DMS79 (cell line): ENCODE data around the gene SHB.

Experiments used
- DNase-seq: peaks from one replicate; lab custom pipeline; 2025; lab: John Stamatoyannopoulos, UW

Gene SHB

GRCh38 chr9:38088006-38088925 lies 19.2 kb upstream of the SHB start:
- no peak for DNase-seq

DNA sequence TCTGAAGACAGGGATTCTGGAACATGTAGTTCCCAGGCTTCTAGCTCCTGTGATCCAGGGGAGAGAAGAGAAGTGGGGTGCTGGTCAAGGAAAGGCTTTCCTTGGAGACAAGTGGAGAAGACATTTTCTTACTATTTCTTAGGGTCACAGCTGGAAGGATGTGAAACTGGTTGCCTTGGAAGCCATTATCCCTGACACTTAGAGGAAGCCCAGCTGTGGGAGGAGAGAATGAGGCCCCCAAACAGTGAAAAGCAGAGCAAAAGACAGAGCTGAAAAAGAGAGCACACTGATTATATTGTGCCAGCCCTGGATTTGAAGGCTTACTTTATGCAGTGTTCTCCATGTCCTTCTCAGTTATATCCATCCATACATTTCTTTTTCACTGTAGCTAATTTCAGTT lies 17.5 kb upstream of the SHB start:
- DNase-seq, result no peak

GRCh38 chr9:38085308-38085707 lies 16.3 kb upstream of the SHB start:
- DNase-seq, result no peak

DNA sequence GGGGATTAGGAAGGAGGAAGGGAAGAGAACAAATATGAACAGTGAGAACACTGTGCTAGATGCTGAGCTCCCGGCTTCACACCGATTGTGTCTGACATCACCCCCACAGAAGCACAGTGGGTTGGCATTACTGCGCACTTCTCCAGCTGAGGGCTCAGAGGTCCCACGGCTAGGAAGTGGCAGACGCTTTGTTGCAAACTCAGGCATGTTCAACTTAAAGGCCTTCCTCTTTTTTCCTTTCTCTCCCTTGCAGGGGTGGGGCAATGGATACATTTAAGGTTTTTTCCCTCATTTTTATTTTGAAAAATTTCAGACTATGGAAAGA lies 15.5 kb upstream of the SHB start:
- no peak for DNase-seq

DNA sequence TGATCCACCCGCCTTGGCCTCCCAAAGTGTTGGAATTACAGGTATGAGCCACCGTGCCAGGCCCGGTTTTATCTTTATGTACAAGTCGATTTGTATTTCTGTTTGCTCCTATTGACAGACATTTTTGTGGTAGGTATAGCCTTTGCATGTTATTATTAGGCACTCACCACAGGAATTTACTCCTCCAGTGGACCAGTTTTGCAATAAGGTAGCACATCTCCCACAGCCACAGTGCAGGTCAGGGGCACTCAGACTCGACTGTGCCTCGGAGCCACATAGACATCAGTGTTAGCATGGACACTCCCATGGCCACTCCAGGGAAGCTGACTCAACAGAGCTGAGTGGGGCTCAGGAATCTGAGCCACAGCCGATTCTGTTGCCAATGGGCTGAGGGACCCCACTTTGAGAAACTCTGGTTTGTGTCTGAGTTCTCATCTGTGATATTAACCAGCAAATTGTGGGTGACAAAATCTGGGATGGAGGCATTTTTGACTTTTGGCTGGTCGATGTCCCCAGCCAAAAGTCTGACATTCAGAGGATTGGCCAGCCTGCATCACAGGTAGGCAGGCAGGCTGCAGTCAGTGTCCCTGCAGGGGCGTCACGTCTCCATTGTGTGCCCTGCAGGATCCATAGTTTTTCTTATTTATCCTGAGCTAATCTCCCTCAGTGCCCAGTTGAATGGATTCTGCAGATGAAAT lies 15.0 kb upstream of the SHB start:
- DNase-seq, result no peak

DNA sequence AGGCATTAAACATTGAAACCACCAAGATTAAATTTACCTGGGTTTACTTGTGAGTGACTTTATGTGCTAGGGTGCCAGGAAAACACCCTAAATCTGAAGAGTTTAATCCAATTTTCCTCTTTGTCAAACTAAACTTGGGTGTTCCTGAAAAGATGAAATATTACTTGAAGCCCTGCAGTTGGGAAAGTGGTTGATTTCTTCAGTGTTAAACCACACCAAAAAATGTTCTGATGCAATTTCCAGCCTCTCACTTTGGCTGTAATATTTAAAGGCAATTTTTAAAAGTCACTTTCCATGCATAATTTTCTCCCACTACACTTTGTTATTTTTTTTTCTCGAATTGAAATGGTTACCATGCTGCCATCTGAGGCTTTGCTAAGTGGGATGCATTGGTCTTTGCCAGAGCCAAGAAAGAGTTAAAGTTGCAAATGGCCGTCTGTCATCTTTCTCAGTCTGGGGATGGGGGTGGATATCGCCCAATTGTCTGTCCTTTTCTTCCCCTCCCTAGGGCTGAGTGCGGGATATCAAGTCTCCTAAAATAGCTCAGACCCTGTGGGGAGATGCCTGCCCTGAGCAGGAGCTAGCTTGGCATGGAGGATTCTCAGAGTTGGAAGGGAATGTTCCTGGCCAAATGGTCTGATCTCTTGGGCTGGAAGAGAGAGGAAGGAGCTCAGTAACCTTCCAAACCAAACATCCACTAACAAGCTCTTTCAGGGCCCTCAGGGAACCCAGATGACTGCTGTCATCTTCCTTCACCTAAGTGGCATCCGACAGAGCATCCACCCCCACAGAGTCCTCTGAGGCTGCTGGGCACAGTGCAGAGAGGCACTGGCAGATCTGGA lies 13.6 kb upstream of the SHB start:
- no peak for DNase-seq

- no peak for DNase-seq
Measured at GRCh38 chr9:38081356-38082108, 12.5 kb upstream of the SHB start.

GRCh38 chr9:38079461-38080031 lies 10.5 kb upstream of the SHB start:
- DNase-seq, result no peak

DNA sequence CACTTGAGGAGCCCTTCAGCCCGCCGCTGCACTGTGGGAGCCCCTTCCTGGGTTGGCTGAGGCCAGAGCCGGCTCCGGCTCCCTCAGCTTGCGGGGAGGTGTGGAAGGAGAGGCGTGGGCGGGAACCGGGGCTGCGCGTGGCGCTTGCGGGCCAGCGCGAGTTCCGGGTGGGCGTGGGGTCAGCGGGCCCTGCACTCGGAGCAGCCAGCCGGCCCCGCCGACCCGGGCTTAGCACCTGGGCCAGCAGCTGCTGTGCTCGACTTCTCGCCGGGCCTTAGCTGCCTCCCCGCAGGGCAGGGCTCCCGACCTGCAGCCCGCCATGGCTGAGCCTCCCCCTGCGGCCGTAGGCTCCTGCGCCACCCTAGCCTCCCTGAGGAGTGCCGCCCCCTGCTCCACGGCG lies 6.2 kb upstream of the SHB start:
- DNase-seq, result no peak

DNA sequence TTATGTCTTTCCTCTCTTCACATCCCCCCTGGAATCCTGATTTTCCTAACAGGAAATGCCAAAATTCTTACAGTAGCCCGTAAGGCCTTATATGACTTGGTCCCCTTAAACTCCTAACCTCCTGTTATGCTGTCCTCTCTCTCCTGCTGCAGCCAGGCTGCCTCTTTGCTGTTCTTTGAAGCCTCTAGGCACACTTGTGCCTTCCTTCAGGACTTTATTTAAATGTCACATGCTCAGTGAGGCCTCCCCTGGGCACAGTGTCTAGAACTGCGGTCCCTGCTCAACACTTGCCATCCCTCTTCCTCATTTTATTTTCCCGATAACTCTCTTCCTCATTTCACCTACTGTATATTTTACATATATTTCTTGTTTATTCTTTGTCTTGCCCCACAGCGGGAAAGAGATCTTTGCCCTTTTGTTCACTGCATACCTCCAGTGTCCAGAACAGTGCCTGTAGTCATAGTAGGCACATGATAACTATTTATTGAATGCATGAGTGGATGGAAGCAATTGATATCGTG lies 5.5 kb upstream of the SHB start:
- DNase-seq, result no peak

- DNase-seq, result no peak
Measured at GRCh38 chr9:38073882-38074281, 4.9 kb upstream of the SHB start.

DNA sequence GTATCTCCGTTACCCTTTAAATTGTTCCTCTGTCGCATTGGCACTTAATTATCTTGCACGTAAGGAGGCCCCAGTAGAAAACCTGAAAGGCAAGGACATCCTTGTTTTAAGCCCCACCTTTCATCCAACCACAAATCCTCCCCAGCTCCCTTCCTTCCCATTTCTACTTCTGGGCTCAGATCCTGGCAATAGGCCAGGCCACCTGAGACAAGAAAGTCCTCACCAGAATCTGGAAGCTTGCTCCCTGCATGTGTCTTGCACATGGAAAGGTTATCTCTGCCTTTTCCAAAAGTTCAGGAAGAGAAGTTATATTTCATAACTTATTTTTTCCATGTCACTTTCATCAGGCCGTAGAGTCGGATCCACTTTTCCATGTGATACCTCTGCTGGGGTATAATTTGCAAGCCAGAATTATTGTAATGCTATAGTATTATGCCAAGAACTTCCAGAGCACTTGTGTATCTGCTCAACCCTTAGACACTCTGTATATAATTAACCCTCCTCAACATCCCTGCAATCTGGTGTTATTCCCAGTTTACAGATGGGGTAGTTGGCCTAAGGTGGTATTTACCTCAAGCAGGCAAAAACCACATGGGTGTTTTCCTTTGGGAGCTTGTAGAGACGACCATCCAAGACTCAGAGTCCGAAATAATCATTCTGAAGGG lies 2.6 kb upstream of the SHB start:
- DNase-seq, result peak; percentile 44

- DNase-seq, result no peak
Measured at GRCh38 chr9:38067859-38068681, 957 bp downstream of the SHB start.

GRCh38 chr9:38066914-38067858 lies 1.8 kb downstream of the SHB start:
- no peak for DNase-seq

GRCh38 chr9:38066197-38066913 lies 2.7 kb downstream of the SHB start:
- DNase-seq, result peak; percentile 55

GRCh38 chr9:38065369-38066075 lies 3.5 kb downstream of the SHB start:
- no peak for DNase-seq

DNA sequence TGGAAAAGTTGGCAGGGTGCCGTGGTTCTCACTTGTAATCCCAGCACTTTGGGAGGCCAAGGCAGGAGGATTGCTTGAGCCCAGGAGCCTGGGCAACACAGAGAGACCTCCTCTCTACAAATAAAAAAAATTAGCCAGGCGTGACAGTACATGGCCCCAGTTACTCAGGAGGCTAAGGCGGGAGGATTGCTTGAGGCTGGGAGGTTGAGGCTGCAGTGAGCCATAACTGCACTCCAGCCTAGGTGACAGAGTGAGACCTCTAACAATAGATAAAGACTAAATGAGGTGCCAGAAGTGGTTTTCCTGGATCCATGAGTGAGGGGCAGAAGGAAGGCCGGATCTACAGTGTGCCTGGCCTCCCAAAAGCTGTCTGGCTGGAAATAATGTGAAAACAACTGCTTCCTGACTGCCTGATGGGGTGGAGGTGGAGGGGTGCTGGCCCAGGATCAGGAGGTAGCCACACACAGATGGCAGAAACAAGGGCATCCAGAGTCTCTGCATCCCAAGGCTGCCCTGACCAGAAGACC lies 4.1 kb downstream of the SHB start:
- DNase-seq, result no peak
